Omental fat pad (tissue), 4 donors: ENCODE data around the gene ZNF302. TPM values are rescaled to one million over a fixed set of nuclear protein-coding genes. Genes with fewer than 3 reads are reported as not detected.

Experiments used
- ATAC-seq: fragments of 150-250 bp; one replicate; pipeline ENCODE4 v1.9.1; 2016; ENCODE audit warnings: mild to moderate bottlenecking, moderate library complexity; ENCODE audit not compliant: low FRiP score
- DNase-seq: peaks from one replicate; pipeline ENCODE4 v3.0.0-alpha.2; 2019; ENCODE audit warnings: low spot score
- total RNA-seq, 4 donors: library from RNA; depleted of rRNA; stranded (reverse); fragments of >200 nt; gene quantifications; one replicate each; pipeline ENCODE4 v1.1.0, GENCODE V29; 2016
- TF ChIP-seq, protein P1 (sequence below), 3 donors: fragments of 450-650 bp; IDR thresholded peaks; one replicate each; pipeline ENCODE4 v1.5.1; 2016 to 2017; ENCODE audit warnings: antibody characterized with exemption in 3 of 3, mild to moderate bottlenecking in 3 of 3, moderate library complexity in 2 of 3

ZNF302 gene
- total RNA-seq, 4 donors from 2014 or later = 11.8 to 40.8 (median 19.9) TPM

DNA sequence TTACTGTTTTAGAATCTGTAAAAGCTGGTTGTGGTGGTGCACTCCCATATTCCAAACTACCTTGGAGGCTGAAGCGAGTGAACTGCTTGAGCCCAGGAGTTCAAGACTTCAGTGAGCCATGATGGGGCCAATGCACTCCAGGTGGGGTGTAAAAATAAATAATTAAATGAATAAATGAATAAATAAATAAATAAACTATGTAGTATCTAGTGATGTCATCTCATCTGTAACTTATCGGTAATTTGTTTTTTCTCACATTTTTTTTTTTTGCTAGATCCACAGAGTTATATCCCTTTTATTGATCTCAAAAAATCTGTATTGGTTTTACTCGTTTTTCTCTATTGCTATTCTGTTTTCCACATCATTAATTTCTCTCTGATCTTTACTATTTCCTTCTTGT lies 5.5 kb upstream of the ZNF302 start:
- ATAC-seq (no peak), DNase-seq (no peak)
- TF ChIP-seq, protein P1, sequence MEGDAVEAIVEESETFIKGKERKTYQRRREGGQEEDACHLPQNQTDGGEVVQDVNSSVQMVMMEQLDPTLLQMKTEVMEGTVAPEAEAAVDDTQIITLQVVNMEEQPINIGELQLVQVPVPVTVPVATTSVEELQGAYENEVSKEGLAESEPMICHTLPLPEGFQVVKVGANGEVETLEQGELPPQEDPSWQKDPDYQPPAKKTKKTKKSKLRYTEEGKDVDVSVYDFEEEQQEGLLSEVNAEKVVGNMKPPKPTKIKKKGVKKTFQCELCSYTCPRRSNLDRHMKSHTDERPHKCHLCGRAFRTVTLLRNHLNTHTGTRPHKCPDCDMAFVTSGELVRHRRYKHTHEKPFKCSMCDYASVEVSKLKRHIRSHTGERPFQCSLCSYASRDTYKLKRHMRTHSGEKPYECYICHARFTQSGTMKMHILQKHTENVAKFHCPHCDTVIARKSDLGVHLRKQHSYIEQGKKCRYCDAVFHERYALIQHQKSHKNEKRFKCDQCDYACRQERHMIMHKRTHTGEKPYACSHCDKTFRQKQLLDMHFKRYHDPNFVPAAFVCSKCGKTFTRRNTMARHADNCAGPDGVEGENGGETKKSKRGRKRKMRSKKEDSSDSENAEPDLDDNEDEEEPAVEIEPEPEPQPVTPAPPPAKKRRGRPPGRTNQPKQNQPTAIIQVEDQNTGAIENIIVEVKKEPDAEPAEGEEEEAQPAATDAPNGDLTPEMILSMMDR (IDR thresholded peaks at IDR 0.05) = no peak

DNA sequence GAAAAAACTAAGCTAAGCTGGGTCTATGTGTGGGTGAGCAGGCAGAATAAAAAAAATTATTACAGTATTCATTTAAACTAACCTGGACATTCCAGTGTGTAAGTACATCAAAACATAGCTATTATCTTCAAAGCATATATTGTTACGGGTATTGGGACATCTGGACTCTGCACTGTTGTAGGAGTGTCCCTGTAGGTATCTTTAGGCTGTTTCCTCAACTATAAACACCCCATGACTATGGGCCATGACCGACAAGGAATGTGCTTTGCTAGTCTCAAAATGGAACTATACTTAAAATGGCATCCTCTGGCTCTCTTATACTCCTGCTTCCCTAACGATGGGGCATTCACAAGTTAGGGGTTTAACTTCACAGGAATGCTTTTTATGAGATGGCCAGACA lies 3.9 kb upstream of the ZNF302 start:
- DNase-seq (no peak), ATAC-seq (no peak)
- TF ChIP-seq, protein P1 (IDR thresholded peaks at IDR 0.05) = no peak

DNA sequence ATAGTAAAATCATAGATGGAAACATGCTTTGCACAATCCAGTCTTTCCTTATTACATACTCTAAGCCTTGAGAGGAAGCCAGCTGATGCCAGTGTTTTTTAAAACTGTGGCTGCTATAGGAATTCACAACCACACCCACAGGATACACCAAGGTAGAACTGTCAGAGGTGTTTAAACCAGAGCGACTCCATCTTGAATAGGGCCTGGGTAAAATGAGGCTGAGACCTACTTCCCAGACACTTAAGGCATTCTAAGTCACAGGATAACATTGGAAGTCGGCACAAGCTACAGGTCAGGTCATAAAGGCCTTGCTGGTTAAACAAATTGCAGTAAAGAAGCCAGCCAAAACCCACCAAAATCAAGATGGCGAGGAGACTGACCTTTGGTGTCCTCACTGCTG lies 2.2 kb upstream of the ZNF302 start:
- no peak for DNase-seq
- TF ChIP-seq, protein P1 (IDR thresholded peaks at IDR 0.05) = no peak
- ATAC-seq = no peak

DNA sequence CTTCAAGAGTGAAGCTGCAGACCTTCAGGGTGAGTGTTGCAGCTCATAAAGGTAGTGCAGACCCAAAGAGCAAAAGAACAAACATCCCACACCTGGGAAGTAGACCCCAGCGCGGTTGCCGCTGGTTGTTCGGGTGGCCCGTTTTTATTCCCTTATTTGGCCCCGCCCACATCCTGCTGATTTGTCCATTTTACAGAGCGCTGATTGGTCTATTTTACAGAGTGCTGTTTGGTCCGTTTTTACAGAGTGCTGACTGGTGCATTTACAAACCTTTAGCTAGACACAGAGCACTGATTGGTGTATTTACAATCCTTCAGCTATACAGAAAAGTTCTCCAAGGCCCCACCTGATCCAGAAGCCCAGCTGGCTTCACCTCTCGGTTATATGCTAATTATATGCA lies 1.6 kb upstream of the ZNF302 start:
- TF ChIP-seq, protein P1 (IDR thresholded peaks at IDR 0.05) = no peak
- ATAC-seq (no peak), DNase-seq (no peak)

DNA sequence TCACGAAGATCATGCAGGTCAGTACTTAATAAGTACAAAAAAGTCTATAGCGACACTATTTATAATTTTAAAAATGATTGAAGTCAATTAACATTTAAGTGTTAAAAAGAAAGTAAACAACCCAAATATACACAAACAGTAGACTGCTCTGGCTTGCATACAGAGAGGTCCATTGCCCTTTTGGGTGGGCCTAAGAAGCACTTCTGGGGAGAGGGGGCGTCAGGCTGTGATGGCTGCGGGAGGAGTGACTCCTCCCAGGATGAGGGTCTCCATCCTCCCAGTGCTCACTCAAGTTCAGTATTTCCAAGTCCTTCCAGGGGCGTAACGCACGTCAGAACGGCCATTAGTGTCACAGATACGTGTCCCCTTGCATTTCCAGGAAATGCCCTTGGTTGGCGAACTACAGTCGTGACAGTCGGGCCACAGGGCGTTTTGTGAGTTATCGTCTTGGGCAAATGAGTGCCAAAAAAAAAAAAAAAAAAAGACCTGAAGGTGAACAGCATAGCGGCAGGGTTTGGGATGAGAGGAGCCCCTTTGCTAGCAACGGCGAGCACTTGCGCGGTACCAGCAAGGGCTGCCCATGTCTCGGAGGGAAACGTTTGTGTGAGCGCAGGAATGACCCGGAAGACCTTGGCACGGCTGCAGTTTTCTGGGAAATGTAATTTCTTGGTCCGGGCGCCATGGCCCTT lies 637 bp upstream of the ZNF302 start, which contains the start of gene SCGB2B2:
Gene SCGB2B2 (minus strand): TSS at position 463 of the 689 bp plus-strand sequence. CDS start 82,596 bp downstream, outside the sequence.
- no peak for DNase-seq
- TF ChIP-seq, protein P1 (IDR thresholded peaks at IDR 0.05) = no peak
- ATAC-seq = peak; percentile 50

DNA sequence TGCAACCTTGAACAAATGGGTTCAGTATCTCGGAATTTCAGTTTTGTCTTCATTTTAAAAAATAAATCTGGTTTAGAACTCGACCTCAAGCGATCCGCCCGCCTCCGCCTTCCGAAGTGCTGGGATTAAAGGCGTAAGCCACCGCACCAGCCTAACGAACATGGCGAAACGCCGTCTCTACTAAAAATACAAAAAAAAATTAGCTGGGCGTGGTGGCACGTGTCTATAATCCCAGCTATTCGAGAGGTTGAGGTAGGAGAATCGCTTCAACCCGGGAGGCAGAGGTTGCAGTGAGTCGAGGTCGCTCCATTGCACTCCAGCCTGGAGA lies 571 bp downstream of the ZNF302 start:
- TF ChIP-seq, protein P1 (IDR thresholded peaks at IDR 0.05) = no peak
- DNase-seq = no peak
- no peak for ATAC-seq

DNA sequence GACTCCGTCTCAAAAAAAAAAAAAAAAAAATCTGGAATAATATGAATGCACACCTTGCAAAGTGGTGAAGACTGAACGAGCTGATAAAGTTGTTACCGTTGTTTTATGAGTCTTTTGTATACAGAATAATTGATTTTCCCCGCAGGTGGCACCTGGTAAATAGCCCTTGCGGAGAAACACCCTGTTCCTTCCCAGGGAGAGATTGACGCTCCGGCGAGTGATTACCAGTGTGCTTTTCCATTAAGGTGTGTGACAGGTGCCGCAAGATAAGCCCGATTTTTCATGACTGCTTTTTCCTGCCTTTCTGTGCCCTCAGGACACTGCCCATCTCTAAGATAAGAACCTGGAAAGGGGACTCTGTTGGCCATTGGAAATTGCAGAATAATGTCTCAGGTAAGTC lies 943 bp downstream of the ZNF302 start:
- TF ChIP-seq, protein P1 (IDR thresholded peaks at IDR 0.05) = no peak
- no peak for DNase-seq
- no peak for ATAC-seq
